Stimulated activated naive CD8-positive, alpha-beta T cell treated with anti-CD3 and anti-CD28 coated beads, Interleukin-15, Interleukin-2, amounts not matched to agents 100 U/mL and 50 U/mL, for 24 hours (primary cell): Measurements from ENCODE around the gene DGKH.
"Not testable (repeated sequence)": the region's sequence is repeated elsewhere in the genome, so short reads cannot be mapped to it uniquely, and the experiment has no call there.

Source experiments
- ATAC-seq: fragments of 150-1000 bp; cut with Tn5 transposase; one replicate; pipeline ENCODE4 v1.10.0; 2021
- DNase-seq: peaks from one replicate; pipeline ENCODE4 v3.0.0; 2021

The DGKH gene

GRCh38 chr13:42071672-42072419, 23.4 kb downstream of the DGKH start:
- DNase-seq, result no peak

GRCh38 chr13:42073683-42074082, 25.2 kb downstream of the DGKH start:
- no peak for DNase-seq
- ATAC-seq, result no peak

More at GRCh38 chr13:42071672-42072419, 23.4 kb downstream of the DGKH start:
- ATAC-seq, result no peak

GRCh38 chr13:42075517-42075916, 27.1 kb downstream of the DGKH start:
- DNase-seq (no peak), ATAC-seq (no peak)

- DNase-seq (no peak), ATAC-seq (no peak)
Observed at GRCh38 chr13:42076309-42076713, 27.9 kb downstream of the DGKH start.

GRCh38 chr13:42078128-42078808, 29.8 kb downstream of the DGKH start:
- DNase-seq (no peak), ATAC-seq (no peak)

- ATAC-seq (peak; percentile 52), DNase-seq (no peak)
Observed at GRCh38 chr13:42083138-42083770, 34.8 kb downstream of the DGKH start.

- ATAC-seq, result no peak
- DNase-seq, result no peak
Observed at GRCh38 chr13:42084722-42085121, 36.3 kb downstream of the DGKH start.

GRCh38 chr13:42086582-42086981, 38.1 kb downstream of the DGKH start:
- ATAC-seq (no peak), DNase-seq (no peak)

- DNase-seq, result no peak
- ATAC-seq, result no peak
Observed at GRCh38 chr13:42094516-42095040, 46.1 kb downstream of the DGKH start.

- ATAC-seq, DNase-seq: not testable (repeated sequence)
Observed at GRCh38 chr13:42096222-42096621, 47.8 kb downstream of the DGKH start.

GRCh38 chr13:42099962-42100675, 51.7 kb downstream of the DGKH start:
- DNase-seq (no peak), ATAC-seq (no peak)

- no peak for DNase-seq
- ATAC-seq, result no peak
Observed at GRCh38 chr13:42100960-42101359, 52.5 kb downstream of the DGKH start.

GRCh38 chr13:42101821-42102585, 53.6 kb downstream of the DGKH start:
- ATAC-seq (no peak), DNase-seq (no peak)

GRCh38 chr13:42102961-42103865, 54.8 kb downstream of the DGKH start:
- DNase-seq (no peak), ATAC-seq (no peak)

GRCh38 chr13:42106998-42107397, 58.5 kb downstream of the DGKH start:
- no peak for DNase-seq
- ATAC-seq, result no peak

GRCh38 chr13:42107421-42107820, 59.0 kb downstream of the DGKH start:
- ATAC-seq (no peak), DNase-seq (no peak)

GRCh38 chr13:42108217-42108616, 59.8 kb downstream of the DGKH start:
- ATAC-seq, result no peak
- DNase-seq, result no peak

- ATAC-seq (no peak), DNase-seq (no peak)
Observed at GRCh38 chr13:42109957-42110356, 61.5 kb downstream of the DGKH start.

GRCh38 chr13:42110410-42111155, 62.1 kb downstream of the DGKH start:
- DNase-seq (peak; percentile 11), ATAC-seq (peak; percentile 49)

- no peak for DNase-seq
- ATAC-seq, result no peak
Observed at GRCh38 chr13:42112864-42113263, 64.4 kb downstream of the DGKH start.
